GM19035 (cell line): ENCODE results near the gene NUTM2B.
"Not testable (repeated sequence)": the region's sequence is repeated elsewhere in the genome, so short reads cannot be mapped to it uniquely, and the experiment has no call there.

Experiments used
- ATAC-seq: cut with Tn5 transposase; IDR thresholded peaks from one replicate; pipeline ENCODE4 v1.9.1; 2021; ENCODE audit not compliant: unreplicated experiment

Gene NUTM2B, protein sequence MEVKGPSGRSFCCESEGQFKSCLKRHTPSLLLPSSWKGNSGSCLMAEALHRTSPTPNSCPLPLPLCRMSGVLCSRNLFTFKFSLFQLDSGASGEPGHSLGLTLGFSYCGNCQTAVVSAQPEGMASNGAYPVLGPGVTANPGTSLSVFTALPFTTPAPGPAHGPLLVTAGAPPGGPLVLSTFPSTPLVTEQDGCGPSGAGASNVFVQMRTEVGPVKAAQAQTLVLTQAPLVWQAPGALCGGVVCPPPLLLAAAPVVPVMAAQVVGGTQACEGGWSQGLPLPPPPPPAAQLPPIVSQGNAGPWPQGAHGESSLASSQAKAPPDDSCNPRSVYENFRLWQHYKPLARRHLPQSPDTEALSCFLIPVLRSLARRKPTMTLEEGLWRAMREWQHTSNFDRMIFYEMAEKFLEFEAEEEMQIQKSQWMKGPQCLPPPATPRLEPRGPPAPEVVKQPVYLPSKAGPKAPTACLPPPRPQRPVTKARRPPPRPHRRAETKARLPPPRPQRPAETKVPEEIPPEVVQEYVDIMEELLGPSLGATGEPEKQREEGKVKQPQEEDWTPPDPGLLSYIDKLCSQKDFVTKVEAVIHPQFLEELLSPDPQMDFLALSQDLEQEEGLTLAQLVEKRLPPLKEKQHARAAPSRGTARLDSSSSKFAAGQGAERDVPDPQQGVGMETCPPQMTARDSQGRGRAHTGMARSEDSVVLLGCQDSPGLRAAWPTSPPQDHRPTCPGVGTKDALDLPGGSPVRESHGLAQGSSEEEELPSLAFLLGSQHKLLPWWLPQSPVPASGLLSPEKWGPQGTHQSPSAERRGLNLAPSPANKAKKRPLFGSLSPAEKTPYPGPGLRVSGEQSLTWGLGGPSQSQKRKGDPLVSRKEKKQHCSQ

DNA sequence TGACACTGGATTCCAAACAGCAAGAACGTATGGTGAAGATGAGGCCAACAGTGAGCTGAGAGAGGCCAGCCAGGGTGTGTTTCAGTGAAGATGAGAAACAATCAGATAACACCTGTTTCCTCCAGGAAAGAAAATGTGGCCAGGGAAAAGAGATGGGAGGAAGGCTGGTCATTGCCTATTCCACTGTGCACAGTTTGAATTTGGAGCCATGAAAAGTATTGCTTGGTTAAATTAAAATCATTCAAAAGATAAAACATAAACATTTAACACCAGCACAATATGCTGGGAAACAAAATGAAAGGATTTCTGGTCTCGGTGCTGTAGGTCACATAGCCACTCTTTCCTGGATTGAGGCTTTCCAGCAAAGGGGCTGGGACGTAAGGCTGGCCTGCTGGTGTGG, at the start of gene NUTM2B:
TSS of gene NUTM2B (plus strand) at position 301 of the 400 bp plus-strand sequence. CDS start 383 bp downstream, outside the sequence.
- not testable (repeated sequence) for ATAC-seq

DNA sequence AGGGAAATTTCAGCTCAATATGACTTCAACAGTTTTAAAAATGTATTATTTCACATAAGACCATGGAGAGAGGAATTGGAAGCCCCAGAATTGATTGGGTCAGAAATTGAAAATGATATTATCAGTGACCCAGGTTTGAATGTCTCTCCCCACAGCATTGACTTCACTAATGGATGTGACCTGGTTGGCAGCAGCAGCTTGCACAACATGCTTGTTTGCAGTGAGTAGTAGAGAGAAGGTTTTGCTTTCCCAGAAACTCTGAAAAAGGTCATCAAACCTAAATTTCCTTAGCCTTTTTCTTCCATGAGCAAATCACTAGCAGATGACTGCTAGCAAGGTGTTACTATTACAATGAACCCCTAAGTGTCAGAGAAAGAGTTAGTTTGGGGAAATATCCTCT, 39.7 kb upstream of the NUTM2B start:
- ATAC-seq, result not testable (repeated sequence)

DNA sequence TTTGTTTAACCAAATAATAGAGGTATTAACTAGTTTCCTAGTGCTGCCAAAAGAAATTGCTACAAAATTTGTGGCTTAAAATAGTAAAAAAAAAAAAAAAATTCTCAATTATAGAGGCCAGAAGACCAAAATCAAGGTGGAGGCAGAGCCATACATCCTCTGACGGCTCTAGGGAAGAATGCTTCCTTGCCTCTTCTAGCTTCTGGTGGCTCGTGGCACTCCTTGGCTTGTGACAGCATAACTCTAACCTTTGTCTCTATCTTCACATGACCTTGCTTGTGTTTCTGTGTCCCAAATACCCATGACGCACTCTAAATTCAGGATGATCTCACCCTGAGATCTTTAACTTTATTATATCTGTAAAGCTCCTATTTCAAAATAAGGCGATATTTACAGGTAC, 38.3 kb upstream of the NUTM2B start:
- not testable (repeated sequence) for ATAC-seq

DNA sequence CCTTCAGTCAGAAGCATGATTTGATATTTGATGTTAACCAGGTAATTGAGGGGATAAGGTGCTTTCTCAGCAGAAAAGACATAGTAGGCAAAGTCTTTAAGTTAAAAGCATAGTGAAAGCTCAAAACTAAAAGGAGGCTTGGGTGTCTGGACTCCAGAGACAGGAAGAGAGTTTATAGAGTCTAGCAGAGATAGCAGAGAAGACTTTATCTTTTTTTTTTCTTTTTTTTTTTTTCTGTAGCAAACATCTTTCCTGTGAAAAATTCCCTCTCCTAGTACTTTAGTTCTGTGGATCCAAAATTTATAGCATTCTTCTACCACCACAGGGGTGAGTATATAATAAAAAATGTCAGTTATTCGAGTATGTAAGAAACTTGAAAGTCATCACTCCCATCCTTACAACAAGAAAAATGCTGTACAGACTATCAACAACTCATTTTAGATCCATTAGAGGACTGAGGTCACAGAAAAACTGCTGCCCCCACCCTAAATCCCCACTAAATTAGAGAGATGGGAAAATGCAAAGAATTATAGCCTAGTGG, 33.7 kb upstream of the NUTM2B start:
- ATAC-seq, result not testable (repeated sequence)

DNA sequence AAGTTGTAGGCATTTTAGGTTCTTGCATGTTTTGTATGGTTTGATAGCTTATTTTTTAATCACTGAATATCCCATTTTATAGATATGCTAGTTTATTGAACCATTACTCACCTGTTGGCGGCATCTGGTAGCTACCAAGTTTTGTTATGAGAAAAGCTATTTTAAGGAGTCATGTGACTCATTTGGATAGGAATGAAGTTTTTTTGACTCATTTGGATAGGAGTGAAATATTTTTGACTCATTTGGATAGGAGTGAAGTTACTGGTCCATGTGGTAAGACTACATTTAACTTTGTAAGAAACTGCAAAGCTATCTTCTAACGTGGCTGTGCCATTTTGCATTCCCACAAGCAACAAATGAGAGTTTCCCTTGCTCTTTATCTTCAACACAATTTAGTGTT, 28.1 kb upstream of the NUTM2B start:
- not testable (repeated sequence) for ATAC-seq

DNA sequence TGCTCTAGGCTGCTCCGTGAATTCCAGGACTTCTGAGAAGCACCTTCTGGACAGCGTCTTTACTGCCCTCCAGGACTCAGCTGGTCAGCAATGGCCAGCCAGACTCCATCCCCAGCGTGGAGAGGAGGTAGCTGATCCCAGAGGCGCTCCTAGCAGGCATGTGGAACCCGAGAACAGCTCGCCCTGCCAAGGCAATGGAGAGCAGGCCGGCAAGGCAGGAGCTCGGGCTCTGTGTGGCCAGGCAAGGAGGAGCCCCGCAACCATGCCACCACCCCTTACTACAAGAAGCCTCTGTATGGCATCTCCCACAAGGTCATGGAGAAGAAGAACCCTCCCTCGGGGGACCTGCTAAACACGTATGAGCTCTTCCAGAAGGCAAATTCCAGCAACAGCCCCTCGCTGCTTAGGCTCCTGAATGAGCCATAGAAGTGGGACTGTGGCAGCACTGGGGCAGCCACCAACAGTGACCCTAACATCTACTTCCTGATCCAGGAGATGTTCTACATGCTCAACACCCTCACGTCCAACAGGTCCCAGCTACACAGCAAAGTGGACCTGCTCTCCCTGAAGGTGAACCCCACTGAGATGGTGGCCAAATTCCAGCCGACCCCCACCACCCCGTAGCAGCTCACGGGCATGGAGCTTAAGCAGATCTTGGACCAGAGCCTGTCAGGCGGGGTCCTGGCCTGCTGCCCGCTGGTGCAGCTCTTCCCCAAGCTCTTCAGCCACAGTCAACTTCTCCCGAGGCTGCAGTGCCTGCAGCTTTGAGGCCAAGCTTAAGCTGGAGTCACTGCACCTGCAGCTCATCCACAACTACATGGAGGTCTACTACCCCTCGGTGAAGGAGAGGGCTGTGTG, 19.8 kb upstream of the NUTM2B start:
- not testable (repeated sequence) for ATAC-seq

DNA sequence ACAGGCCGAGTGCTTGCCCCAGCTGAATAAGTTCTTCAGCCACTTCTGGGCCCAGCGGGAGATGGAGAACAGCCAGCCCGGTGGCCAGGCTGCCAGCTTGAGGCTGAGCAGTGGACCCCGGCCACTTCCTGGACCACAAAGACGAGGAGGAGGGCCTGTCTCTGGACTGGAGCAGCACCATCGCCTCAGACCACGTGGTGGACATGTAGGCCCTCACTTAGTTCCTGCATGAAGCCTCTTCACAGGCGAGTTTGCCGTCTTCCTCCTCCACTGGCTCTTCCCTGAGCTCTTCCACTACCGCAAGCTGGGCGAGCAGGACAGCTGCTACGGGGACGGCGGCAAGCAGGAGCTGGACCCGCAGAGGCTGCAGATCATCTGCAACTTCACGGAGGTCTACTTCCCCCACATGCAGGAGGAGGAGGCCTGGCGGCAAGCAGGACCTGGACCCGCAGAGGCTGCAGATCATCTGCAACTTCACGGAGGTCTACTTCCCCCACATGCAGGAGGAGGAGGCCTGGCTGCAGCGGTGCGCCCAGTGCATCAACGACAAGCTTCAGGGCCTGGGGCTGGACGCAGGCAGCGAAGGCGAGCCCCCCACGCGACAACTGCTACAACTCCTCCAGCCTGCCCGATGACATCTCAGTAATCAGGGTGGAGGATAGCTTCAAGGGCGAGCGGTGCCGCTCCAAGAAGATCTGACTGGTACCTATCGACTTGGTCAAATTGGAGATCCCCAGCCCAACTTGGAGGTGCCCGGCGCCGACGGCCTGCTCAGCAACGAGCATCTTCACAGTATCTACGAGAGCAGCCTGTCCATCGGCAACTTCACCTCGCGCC, 18.9 kb upstream of the NUTM2B start:
- ATAC-seq, result not testable (repeated sequence)

DNA sequence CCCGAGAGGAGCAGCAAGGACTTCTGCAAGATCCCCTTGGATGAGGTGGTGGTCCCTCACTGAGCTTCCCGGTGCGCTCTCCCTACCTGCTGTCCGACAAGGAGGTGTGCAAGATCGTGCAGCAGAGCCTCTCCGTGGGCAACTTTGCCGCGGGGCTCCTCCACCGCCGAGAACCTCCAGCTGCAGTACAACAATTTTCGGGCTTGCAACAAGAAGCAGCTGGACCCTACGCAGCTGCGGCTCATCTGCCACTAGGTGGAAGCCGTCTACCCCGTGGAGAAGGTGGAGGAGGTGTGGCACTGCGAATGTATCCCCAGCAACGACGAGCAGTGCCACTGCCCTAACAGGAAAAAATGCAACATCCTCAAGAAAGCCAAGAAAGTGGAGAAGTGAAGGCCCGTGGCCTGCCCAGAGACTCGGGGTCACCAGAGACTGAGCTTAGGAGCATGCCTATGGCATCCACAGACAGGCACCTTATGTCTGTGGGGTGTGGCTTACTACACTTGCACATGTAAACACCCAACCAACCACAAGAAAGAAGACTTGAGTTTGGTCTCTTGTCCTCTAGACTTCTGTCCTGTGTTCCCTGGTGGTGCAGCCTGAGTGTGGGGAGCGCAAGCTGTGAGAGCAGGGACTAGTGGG, 17.9 kb upstream of the NUTM2B start:
- ATAC-seq, result peak; percentile 88

DNA sequence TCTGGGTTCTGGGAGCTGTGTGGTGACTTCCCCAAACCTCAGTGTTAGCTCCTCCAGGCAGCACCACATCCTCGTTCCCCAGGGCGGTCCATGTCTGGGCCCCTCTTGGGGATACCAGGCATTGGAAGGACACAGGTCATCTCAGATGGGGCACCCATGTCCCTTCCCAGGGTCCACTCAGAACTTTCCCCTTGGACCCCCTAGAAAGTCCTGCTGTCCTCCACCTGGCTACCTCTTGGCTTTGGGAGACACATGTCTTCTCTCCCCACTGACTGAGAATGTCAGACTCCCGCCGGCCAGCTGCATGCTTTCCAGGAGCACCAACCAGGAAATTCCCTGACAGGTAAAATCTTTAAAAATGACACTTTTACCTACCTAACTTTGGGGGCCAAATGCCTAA, 16.4 kb upstream of the NUTM2B start:
- ATAC-seq, result not testable (repeated sequence)

DNA sequence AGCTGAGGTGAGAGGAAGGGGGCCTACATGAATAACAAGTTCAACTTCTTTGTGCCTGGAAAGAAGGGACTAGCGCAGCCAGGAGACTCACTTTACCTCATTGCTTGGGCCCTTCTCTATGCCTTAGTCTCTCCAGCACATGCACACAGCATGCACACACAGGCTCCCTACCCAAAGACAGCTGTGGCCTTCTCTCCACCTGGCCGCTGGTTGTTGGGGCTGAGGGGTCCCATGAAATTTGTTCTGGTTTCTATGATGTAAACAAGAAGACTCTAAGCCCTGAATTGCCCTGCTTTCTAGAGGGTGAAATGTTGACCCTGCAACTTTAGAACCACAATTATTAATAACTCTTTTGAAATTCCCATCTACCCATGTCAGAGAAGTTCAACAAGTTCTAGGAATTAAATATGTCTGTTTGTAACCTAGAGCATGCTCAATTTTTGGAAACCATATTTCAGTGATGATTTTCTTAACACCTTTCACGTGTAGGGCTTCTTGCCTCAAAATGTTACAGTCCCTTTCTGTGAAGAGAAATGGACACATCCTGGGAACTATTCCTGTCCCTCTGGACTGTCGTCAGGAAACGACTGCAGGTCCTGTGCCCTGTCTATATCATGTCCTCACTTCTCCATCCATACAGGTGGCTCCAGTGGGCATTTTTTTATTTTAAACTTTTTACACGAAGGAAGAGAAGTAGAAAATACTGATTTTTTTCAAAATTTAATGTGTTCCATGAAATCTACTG, 15.4 kb upstream of the NUTM2B start:
- ATAC-seq, result not testable (repeated sequence)

DNA sequence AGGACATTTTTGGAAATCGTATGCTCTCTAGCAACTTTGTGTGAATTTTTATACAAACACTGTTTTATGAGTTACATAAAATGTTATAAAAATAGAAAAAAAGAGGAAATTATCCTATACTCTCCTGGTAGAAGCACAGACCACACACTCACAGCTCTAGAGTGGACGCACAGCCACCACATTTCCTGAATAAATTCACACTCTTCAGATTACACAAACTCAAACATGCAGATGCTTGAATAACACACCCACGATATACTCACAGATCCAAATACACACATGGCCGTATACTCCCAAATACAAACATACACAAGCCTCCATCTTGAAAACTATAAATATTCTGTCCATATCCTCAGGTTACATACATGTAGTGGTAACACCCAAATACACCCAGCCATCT, 14.2 kb upstream of the NUTM2B start:
- not testable (repeated sequence) for ATAC-seq

DNA sequence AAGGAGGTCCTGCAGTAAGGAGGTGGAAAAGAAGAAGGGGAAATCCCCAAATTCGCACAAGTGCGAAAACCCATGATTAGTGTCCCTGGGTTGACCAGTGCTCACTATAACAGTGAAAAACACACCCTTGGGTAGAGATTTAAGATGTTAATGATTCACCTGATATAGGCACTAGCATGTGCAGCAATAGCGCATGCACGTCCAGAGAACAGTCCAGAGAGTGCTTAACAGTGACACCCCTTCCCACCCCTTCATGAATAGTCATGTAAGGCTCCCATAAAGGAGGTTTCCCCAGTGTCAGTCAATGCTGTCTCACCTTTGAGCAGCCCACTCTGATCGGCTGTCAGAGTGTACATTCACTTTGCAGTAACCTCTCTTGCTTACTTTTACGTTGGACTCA, 6.4 kb upstream of the NUTM2B start:
- not testable (repeated sequence) for ATAC-seq

DNA sequence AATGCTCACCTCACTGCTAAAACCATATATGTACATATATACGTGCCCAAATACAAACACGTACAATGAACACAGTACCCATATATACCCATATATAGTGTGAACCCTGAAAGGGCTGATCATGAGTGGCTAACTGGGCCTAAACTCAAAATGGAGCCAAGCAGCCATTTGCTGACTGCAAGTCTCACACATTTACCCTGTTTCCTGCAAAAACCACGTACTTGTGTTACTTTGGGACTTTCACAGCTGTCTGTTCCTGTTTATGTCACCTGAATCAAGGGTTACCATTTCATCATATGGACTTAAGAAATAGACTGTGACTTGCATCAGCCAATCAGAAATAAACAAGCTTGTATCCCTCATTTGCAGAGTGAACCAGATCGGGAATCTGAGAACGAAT, 5.9 kb upstream of the NUTM2B start:
- not testable (repeated sequence) for ATAC-seq

DNA sequence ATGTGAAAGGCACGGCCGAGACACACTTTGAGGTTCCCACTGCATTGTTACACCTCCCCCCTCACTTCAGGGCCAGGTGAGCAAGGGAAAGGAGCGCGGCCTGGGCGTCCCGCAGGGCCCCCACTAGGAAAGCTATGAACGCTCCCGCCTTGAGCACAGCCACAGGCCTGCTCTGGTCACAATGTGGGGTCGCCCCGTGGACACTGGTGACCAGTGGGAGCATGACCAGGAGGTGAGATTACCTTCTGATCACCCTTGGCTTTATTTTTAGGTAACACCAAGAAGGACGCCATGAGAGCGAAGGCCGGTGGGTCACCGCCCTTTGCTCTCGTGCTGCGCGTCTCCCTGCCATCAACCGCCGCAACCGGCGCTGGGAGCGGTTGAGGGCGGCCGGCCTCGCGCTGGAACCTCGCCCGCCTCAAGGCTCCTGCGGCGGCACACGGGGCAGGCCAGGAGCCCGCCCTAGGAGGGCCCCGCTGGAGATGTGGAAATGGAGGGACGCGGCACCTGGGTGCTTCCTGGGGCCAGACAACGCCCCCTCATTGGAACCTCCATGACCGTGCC, 2.6 kb upstream of the NUTM2B start:
- ATAC-seq, result not testable (repeated sequence)

DNA sequence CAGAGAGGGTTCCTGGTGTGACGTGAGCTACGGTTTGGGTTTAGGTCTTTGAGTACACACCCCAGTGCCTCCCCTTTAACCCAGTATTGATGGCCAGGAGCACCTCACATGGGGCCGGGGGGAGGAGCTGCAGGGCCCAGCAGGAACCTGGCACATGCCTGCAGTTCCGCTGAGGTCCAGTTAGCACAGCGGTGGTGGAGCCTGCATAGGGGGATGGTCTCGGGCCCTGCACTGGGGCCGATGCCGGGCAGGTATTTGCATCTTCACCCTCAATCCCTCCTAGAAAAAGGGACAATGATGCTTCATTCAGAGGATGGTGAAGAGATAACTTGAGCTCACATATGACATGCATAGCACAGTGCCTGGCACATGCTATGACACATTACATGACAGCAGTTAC, 4.0 kb downstream of the NUTM2B start:
- ATAC-seq, result not testable (repeated sequence)

DNA sequence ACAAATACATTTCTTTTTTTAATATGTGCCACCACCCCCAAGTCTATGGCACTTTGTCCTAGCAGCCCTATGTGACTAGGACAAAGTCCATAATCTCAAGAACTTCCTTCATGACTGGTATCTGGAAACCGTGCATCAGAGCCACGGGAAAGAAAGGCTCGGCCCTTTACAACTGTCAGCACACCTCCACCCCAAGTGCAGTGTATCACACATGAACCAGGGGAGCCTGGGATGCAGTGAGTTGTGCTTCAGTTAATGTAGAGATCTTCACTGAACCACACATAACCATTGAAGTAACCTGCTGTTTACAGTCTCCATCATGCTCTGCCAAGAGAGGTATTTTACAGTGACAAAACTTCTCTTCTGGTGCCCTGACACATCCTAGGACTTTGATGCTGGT, 11.9 kb downstream of the NUTM2B start:
- not testable (repeated sequence) for ATAC-seq

DNA sequence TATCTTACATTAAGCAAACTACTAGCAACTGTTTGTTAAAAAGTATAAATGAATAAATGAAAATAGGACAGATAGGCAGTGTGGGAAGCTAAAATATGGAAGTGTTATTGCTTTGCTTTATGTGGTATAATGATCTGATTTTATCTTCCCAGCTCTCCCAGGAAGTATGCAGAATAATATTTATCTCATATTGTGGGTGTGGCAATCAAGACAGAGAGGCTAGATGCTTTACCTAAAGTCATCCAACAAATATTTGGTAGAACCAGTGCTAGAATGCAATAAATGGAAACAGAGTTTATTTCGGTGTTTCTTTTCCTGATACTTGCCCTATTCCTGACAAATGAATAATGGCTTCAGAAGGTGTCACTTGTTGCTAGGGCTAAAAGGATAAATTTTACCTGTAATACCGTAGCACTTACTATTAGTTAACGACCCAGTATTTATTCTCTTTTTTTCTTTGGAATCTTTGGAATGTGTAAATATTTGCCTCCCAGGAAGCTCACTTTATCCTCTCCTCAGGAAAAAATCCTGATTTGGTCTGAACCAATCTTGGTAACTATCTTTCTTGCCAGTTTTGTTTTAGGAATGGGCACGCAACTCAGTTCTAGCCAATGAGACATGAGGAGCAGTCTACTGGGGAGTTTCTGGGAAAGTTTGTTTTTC, 14.0 kb downstream of the NUTM2B start:
- not testable (repeated sequence) for ATAC-seq

DNA sequence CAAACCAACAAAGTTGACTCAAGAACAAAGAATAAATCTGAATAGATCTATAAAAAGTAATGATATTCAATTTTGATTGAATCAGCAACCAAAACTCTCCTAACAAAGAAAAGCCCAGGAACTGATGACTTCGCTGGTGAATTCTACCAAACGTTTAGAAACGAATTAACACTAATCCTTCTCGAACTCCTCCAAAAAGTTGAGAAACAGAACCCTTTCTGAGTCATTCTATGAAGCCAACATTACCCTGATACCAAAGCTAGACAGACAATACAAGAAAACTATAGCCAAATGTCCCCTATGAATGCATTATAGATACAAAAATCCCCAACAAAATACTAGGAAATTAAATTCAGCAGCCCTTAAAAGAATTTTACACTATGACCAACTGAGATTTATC, 17.0 kb downstream of the NUTM2B start:
- not testable (repeated sequence) for ATAC-seq
